Endothelial cell of umbilical vein (primary cell): Measurements from ENCODE around the gene RNASE8.

Experiments used
- EZH2 ChIP-seq: IDR thresholded peaks from 2 replicates; pipeline ENCODE4 v1.6.1; 2012; ENCODE audit warnings: borderline replicate concordance, low read depth, mild to moderate bottlenecking, moderate library complexity, low read length, inconsistent platforms; ENCODE audit not compliant: severe bottlenecking
- FOS ChIP-seq: IDR thresholded peaks from 2 replicates; pipeline ENCODE4 v1.6.1; 2011; ENCODE audit warnings: mild to moderate bottlenecking, low read length, moderate library complexity, borderline replicate concordance; ENCODE audit not compliant: insufficient read depth
- GATA2 ChIP-seq: IDR thresholded peaks from 2 replicates; pipeline ENCODE4 v1.7.0; 2011; ENCODE audit warnings: low read depth, mild to moderate bottlenecking, moderate library complexity, mixed read lengths, low read length; ENCODE audit not compliant: insufficient read length, insufficient read depth
- MYC ChIP-seq: IDR thresholded peaks from one replicate; pipeline ENCODE4 v1.6.1; 2011; ENCODE audit warnings: mild to moderate bottlenecking, low read depth, low read length
- POLR2A ChIP-seq: IDR thresholded peaks from 2 replicates; pipeline ENCODE4 v1.6.1; 2012; ENCODE audit warnings: low read depth, mild to moderate bottlenecking, control low read depth, low read length
- POLR2AphosphoS5 ChIP-seq: IDR thresholded peaks from 2 replicates; pipeline ENCODE4 v1.6.1; 2012; ENCODE audit warnings: low read depth, mild to moderate bottlenecking, control low read depth, low read length, moderate library complexity; ENCODE audit not compliant: insufficient read depth
- TF ChIP-seq, protein P1 (sequence below): IDR thresholded peaks from 2 replicates; pipeline ENCODE4 v1.6.1; 2011; ENCODE audit not compliant: insufficient read depth, insufficient read length
- TF ChIP-seq, protein P2 (sequence below), 2 donors: IDR thresholded peaks; 1 replicate in 1 of 2; 2 replicates in 1 of 2; pipeline ENCODE4 v1.5.1; 2011; ENCODE audit warnings: low read length in 2 of 2, mild to moderate bottlenecking in 2 of 2, moderate library complexity in 2 of 2, control low read depth in 1 of 2, inconsistent platforms in 1 of 2, low read depth in 1 of 2; ENCODE audit not compliant: insufficient read depth in 1 of 2; ENCODE audit errors: extremely low read depth in 1 of 2

DNA sequence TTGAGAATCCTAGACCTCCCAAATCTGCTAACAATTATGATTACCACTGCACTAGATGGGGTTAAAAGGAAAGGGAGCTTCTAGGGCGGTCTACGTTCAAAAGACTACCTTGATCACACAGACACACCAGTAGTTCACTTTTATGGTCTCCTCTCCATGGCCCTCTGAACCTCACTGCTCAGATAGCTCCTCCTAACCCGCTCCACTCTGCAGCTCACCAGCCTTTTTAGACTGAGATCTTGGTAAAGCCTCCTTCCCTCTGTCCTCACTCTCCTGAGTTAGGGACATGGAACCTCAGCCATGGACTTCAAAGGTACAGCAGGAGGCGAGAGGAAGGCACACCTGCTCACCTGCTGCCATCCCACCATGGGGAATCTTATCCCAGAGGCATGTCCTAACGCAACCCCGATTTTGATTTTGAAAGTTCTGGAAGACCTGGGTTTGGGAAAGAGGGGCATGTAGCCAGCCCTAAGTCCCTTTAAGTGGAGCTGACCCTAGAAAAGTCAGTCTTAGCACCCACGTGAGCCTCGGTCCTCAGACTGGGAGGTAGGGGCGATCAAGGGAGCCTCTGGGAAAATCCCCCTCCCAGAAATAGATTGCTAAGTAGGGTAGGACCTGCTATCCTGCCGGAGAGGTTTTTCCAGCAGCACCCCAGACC lies 39.5 kb downstream of the RNASE8 start:
- TF ChIP-seq POLR2AphosphoS5 (no peak), FOS (no peak), POLR2A (no peak), MYC (no peak), EZH2 (peak; percentile 62), GATA2 (no peak)
- TF ChIP-seq, protein P1, sequence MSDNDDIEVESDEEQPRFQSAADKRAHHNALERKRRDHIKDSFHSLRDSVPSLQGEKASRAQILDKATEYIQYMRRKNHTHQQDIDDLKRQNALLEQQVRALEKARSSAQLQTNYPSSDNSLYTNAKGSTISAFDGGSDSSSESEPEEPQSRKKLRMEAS: no peak
- TF ChIP-seq, protein P2, sequence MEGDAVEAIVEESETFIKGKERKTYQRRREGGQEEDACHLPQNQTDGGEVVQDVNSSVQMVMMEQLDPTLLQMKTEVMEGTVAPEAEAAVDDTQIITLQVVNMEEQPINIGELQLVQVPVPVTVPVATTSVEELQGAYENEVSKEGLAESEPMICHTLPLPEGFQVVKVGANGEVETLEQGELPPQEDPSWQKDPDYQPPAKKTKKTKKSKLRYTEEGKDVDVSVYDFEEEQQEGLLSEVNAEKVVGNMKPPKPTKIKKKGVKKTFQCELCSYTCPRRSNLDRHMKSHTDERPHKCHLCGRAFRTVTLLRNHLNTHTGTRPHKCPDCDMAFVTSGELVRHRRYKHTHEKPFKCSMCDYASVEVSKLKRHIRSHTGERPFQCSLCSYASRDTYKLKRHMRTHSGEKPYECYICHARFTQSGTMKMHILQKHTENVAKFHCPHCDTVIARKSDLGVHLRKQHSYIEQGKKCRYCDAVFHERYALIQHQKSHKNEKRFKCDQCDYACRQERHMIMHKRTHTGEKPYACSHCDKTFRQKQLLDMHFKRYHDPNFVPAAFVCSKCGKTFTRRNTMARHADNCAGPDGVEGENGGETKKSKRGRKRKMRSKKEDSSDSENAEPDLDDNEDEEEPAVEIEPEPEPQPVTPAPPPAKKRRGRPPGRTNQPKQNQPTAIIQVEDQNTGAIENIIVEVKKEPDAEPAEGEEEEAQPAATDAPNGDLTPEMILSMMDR (IDR thresholded peaks at IDR 0.05; ENCODE audit: extremely low read depth in 1 of 2, insufficient read depth in 1 of 2, low read depth in 1 of 2, low read length in 2 of 2): no peak
